ENCODE results near the gene JADE2. TPM values are rescaled to one million over a fixed set of nuclear protein-coding genes. Genes with fewer than 3 reads are reported as not detected.
A peak's percentile ranks its signal among the peaks of the same experiment; 100 is the strongest.

Gene JADE2
- total RNA-seq, 4 donors from 2014 or later = 35.5 to 68.1 (median 59.0) TPM

GRCh38 chr5:134500699-134501430, 24.6 kb upstream of the JADE2 start:
- TF ChIP-seq, protein P1, sequence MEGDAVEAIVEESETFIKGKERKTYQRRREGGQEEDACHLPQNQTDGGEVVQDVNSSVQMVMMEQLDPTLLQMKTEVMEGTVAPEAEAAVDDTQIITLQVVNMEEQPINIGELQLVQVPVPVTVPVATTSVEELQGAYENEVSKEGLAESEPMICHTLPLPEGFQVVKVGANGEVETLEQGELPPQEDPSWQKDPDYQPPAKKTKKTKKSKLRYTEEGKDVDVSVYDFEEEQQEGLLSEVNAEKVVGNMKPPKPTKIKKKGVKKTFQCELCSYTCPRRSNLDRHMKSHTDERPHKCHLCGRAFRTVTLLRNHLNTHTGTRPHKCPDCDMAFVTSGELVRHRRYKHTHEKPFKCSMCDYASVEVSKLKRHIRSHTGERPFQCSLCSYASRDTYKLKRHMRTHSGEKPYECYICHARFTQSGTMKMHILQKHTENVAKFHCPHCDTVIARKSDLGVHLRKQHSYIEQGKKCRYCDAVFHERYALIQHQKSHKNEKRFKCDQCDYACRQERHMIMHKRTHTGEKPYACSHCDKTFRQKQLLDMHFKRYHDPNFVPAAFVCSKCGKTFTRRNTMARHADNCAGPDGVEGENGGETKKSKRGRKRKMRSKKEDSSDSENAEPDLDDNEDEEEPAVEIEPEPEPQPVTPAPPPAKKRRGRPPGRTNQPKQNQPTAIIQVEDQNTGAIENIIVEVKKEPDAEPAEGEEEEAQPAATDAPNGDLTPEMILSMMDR (IDR thresholded peaks at IDR 0.05) = no peak
- no peak for TF ChIP-seq POLR2A (IDR thresholded peaks at IDR 0.05)
- WGBS, 2 donors = 96 to 97% methylated on average over 17 of the region's 17 CpGs
- intact Hi-C loops (cut with DNase I; ENCODE audit: low total_unique reads) = no loop called here
- H3K4me3 ChIP-seq (ENCODE audit: low read depth, poor library complexity, severe bottlenecking) = no peak overlapping the region
- DNase-seq (ENCODE audit: low spot score in 2 of 2) = peak in 1 of 2 donors; percentile 29

GRCh38 chr5:134502259-134502658, 23.2 kb upstream of the JADE2 start:
- 82 to 86% methylated on average over 2 of the region's 2 CpGs for WGBS, 2 donors
- DNase-seq (ENCODE audit: low spot score in 2 of 2) = peak in 1 of 2 donors; percentile 54
- intact Hi-C loops (cut with DNase I; ENCODE audit: low total_unique reads) = no loop called here
- H3K4me3 ChIP-seq (ENCODE audit: low read depth, poor library complexity, severe bottlenecking) = no peak overlapping the region
- no peak for TF ChIP-seq POLR2A (IDR thresholded peaks at IDR 0.05)
- TF ChIP-seq, protein P1 (IDR thresholded peaks at IDR 0.05) = no peak

DNA sequence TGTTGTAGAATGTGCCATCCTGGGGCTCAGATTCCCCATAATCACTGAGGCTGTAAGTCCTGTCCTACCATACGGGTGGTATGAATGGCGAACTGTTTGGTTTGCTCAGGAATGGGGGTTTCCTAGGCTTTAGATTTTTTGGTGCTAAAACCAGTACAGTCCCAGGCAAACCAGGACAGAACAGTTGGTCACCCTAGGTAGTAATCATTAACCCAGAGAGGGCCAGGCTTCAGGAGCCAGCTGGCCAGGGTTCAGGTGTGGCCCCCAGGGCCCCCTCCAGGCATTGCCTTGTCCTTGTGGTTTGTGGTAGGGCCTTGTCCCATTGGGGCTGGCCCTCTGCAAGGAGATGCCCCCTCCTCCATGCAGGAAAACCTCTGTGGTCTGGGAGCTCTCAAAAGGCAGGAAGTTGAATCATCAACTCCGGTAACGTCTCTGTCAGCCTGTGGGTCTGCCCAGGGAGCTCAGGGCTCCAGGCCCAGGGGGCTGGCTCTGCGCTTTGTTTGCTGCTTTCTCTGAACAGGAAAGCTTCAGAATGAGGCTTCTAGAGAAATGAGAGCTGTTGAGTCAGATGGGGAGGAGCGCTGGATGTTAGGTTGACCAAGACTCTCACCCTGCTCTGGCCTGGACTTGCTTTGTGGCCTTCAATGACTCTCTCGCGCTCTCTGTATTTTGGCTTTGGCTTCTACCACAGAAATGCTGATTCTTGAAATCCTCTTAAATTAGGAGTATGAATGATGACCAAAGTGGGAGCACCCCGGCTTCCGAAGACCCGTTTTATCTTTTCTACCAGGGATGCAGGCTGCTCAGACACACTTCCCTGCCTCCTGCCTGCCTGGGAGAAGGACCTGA, 22.2 kb upstream of the JADE2 start:
- intact Hi-C loops (cut with DNase I; ENCODE audit: low total_unique reads) = no loop called here
- DNase-seq (ENCODE audit: low spot score in 2 of 2) = peak; percentile 63 to 94
- 48 to 62% methylated on average over 11 of the region's 11 CpGs for whole genome bisulfite sequencing, 2 donors
- no peak overlapping the region for H3K4me3 ChIP-seq (ENCODE audit: low read depth, poor library complexity, severe bottlenecking)
- TF ChIP-seq POLR2A (IDR thresholded peaks at IDR 0.05) = no peak
- TF ChIP-seq, protein P1 (IDR thresholded peaks at IDR 0.05) = no peak

DNA sequence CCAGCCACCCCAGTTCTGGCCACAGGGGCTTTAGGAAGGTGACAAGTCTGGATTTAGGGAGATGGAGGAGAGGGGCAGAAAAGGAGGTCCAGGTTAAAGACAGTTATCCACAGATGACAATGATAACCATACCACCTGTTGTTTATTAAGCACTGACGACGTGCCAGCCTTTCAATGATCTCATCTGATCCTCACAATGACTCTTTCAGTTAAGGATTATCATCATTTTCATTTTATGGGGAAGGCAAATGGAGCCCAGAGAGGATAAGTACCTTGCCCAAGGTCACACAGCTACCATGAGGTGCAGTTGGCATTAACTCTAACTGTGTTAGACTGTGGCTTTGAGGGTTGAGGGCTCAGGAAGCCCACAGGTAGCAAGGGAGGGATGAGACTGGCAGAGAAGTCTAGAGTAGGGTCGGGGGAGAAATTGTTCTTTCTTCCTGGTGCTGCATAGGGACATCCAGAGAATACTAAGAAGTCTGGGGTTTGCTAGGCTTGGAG, 21.5 kb upstream of the JADE2 start:
- intact Hi-C loops (cut with DNase I; ENCODE audit: low total_unique reads) = no loop called here
- no peak for TF ChIP-seq POLR2A (IDR thresholded peaks at IDR 0.05)
- TF ChIP-seq, protein P1 (IDR thresholded peaks at IDR 0.05) = no peak
- H3K4me3 ChIP-seq (ENCODE audit: low read depth, poor library complexity, severe bottlenecking) = no peak overlapping the region
- WGBS, 2 donors = 70 to 85% methylated on average over 3 of the region's 3 CpGs
- DNase-seq (ENCODE audit: low spot score in 2 of 2) = no peak

DNA sequence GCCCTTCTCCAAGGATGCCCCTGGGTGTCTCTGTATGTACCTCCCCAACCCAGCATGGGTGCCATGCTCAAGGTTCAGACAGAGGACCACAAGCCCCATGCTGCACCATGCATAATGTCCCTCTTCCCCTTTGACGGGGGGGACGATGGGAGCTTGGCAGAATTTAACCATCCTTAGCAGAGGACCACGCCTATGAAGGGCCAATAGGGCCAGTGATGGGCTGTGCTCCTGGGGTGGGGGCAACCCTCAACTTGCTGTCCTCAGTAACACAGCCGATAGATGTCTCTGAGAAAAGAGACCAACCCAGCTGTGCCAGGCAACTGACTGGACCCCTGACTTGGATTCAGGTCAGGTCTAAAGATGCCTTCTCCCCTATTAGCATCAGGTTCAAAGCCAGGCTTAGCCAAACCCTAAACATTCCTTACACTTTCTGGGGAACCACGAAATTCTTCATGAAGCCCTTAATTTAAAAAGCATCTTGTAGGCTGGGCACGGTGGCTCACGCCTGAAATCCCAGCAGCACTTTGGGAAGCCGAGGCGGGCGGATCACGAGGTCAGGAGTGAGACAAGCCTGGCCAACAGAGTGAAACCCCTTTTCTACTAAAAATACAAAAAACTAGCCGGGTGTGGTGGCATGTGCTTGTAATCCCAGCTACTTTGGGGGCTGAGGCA, 20.7 kb upstream of the JADE2 start:
- 90 to 95% methylated on average over 12 of the region's 12 CpGs for WGBS, 2 donors
- no peak overlapping the region for H3K4me3 ChIP-seq (ENCODE audit: low read depth, poor library complexity, severe bottlenecking)
- peak in 1 of 2 donors; percentile 56 for DNase-seq (ENCODE audit: low spot score in 2 of 2)
- TF ChIP-seq POLR2A (IDR thresholded peaks at IDR 0.05) = no peak
- TF ChIP-seq, protein P1 (IDR thresholded peaks at IDR 0.05) = no peak
- intact Hi-C loops (cut with DNase I; ENCODE audit: low total_unique reads) = no loop called here
